SK-N-SH (cell line): Measurements from ENCODE around the gene SV2C. TPM values are rescaled to one million over a fixed set of nuclear protein-coding genes. Genes with fewer than 3 reads are reported as not detected.

ENCODE experiments used
- CTCF ChIA-PET: fragments of 300-600, 350-600 bp; formaldehyde crosslinking; extraction: SDS; loops from one replicate; lab custom pipeline; 2021; lab: Yijun Ruan, JAX
- POLR2A ChIA-PET: fragments of 350-600 bp; sonication (Branson Sonifier 250); formaldehyde crosslinking; extraction: SDS; loops from one replicate; lab custom pipeline; 2020; ENCODE audit warnings: antibody characterized with exemption, inconsistent platforms; lab: Yijun Ruan, JAX
- DNase-seq: peaks from one replicate; pipeline ENCODE4 v3.0.0; 2012
- H2AFZ ChIP-seq: fragments of 200-600 bp; sonication (generic); 2 replicates; pipeline ENCODE4 v1.8.1; 2016; ENCODE audit warnings: antibody characterized with exemption, mild to moderate bottlenecking, low read depth
- H3F3A ChIP-seq: fragments of 200-600 bp; sonication (generic); replicated peaks from 2 replicates; pipeline ENCODE3; 2016; ENCODE audit warnings: antibody characterized with exemption, mild to moderate bottlenecking; ENCODE audit not compliant: insufficient read depth
- H3K27ac ChIP-seq, 2 experiments: fragments of 200-500 bp in 1 of 2; fragments of 200-600 bp in 1 of 2; sonication (Bioruptor generic) in 1 of 2; sonication (generic), shearing (Covaris generic) in 1 of 2; 2 replicates each; pipeline versions ENCODE4 v1.5.1 to v1.6.1; 2014 to 2016; ENCODE audit warnings: low read depth in 2 of 2, inconsistent platforms in 1 of 2, low read length in 1 of 2, mild to moderate bottlenecking in 1 of 2, mixed read lengths in 1 of 2
- H3K27me3 ChIP-seq: fragments of 200-600 bp; sonication (generic), shearing (Covaris generic); 2 replicates; pipeline ENCODE4 v1.6.1; 2016; ENCODE audit warnings: mixed run types; ENCODE audit not compliant: insufficient read depth
- H3K36me3 ChIP-seq, 2 experiments: fragments of 200-500 bp in 1 of 2; fragments of 200-600 bp in 1 of 2; sonication (Bioruptor generic) in 1 of 2; sonication (generic) in 1 of 2; replicated peaks in 1 of 2; 2 replicates each; pipeline versions ENCODE3 to v1.5.1; 2014 to 2016; ENCODE audit warnings: low read length in 1 of 2, mild to moderate bottlenecking in 1 of 2; ENCODE audit not compliant: insufficient read depth in 2 of 2, control insufficient read depth in 1 of 2
- H3K4me1 ChIP-seq, 2 experiments: fragments of 200-500 bp in 1 of 2; fragments of 200-600 bp in 1 of 2; sonication (Bioruptor generic) in 1 of 2; sonication (generic), shearing (Covaris generic) in 1 of 2; 2 replicates each; pipeline versions ENCODE4 v1.5.1 to v1.6.1; 2014 to 2016; ENCODE audit warnings: low read depth in 1 of 2, low read length in 1 of 2, mixed run types in 1 of 2; ENCODE audit not compliant: insufficient read depth in 2 of 2, control insufficient read depth in 1 of 2
- H3K4me2 ChIP-seq: fragments of 200-600 bp; sonication (generic), shearing (Covaris generic); 2 replicates; pipeline ENCODE4 v1.6.1; 2017; ENCODE audit warnings: mixed run types
- H3K4me3 ChIP-seq, 2 experiments: fragments of 200-500 bp in 1 of 2; fragments of 200-600 bp in 1 of 2; sonication (Bioruptor generic) in 1 of 2; sonication (generic), shearing (Covaris generic) in 1 of 2; 2 replicates each; pipeline versions ENCODE4 v1.5.1 to v1.8.1; 2014 to 2016; ENCODE audit warnings: low read depth in 2 of 2, inconsistent platforms in 1 of 2, low read length in 1 of 2, mild to moderate bottlenecking in 1 of 2, mixed read lengths in 1 of 2, moderate library complexity in 1 of 2
- H3K79me2 ChIP-seq: fragments of 200-600 bp; sonication (generic); 2 replicates; pipeline ENCODE4 v1.8.1; 2017; ENCODE audit warnings: mild to moderate bottlenecking; ENCODE audit not compliant: insufficient read depth
- H3K9ac ChIP-seq: fragments of 200-600 bp; sonication (generic); 2 replicates; pipeline ENCODE4 v1.6.1; 2017; ENCODE audit warnings: mixed run types
- H3K9me2 ChIP-seq: fragments of 200-600 bp; sonication (generic); 2 replicates; pipeline ENCODE4 v1.6.1; 2017; ENCODE audit warnings: mixed run types
- H3K9me3 ChIP-seq: fragments of 200-600 bp; sonication (generic); 2 replicates; pipeline ENCODE4 v1.6.1; 2017; ENCODE audit warnings: mixed run types, mild to moderate bottlenecking, moderate library complexity
- H4K20me1 ChIP-seq: fragments of 200-600 bp; sonication (generic); 2 replicates; pipeline ENCODE4 v1.6.1; 2017; ENCODE audit warnings: mild to moderate bottlenecking, mixed run types; ENCODE audit not compliant: insufficient read depth
- GABPA ChIP-seq: IDR thresholded peaks from 2 replicates; pipeline ENCODE4 v1.4.0; 2012; ENCODE audit warnings: low read depth, mild to moderate bottlenecking
- JUND ChIP-seq: IDR thresholded peaks from 2 replicates; pipeline ENCODE4 v1.4.0; 2012
- NRF1 ChIP-seq: IDR thresholded peaks from 2 replicates; pipeline ENCODE4 v1.6.1; 2012; ENCODE audit warnings: low read depth, mild to moderate bottlenecking, low read length
- RCOR1 ChIP-seq: fragments of 150-350 bp; IDR thresholded peaks from 2 replicates; pipeline ENCODE4 v1.6.1; 2017; ENCODE audit warnings: antibody characterized with exemption, low read length
- RXRA ChIP-seq: IDR thresholded peaks from 2 replicates; pipeline ENCODE4 v1.4.0; 2012; ENCODE audit warnings: low read depth, mild to moderate bottlenecking, borderline replicate concordance
- ZBTB33 ChIP-seq: IDR thresholded peaks from 2 replicates; pipeline ENCODE4 v1.4.0; 2012; ENCODE audit warnings: low read depth, borderline replicate concordance
- WGBS: methylation state at CpG from one replicate; pipeline ENCODE4 v1.1.6; 2017; ENCODE audit warnings: low lambda C conversion rate; 5-methylcytosine and 5-hydroxymethylcytosine counted together
- polyA plus RNA-seq, 3 experiments: library from polyadenylated mRNA; depleted of rRNA; stranded (reverse); fragments of >200 nt; gene quantifications; 2 replicates each; pipeline ENCODE4 v1.2.3, GENCODE V29; 2012
- TF ChIP-seq, protein P1 (sequence below): IDR thresholded peaks from 2 replicates; pipeline ENCODE4 v1.4.0; 2012; ENCODE audit warnings: low read depth, borderline replicate concordance
- TF ChIP-seq, protein P2 (sequence below): fragments of 150-350 bp; IDR thresholded peaks from 2 replicates; pipeline ENCODE4 v1.6.1; 2017; ENCODE audit warnings: antibody characterized with exemption, low read length, low read depth, borderline replicate concordance
- TF ChIP-seq, protein P3 (sequence below): IDR thresholded peaks from 2 replicates; pipeline ENCODE4 v1.6.1; 2012; ENCODE audit warnings: mild to moderate bottlenecking, low read depth, low read length, moderate library complexity

Gene SV2C
- polyA plus RNA-seq, 1 of the 3 experiments (the other 2 are of a cell fraction): 0.05 TPM

GRCh38 chr5:76099286-76099702 lies 16.1 kb downstream of the SV2C start (continued):
- TF ChIP-seq, protein P1, sequence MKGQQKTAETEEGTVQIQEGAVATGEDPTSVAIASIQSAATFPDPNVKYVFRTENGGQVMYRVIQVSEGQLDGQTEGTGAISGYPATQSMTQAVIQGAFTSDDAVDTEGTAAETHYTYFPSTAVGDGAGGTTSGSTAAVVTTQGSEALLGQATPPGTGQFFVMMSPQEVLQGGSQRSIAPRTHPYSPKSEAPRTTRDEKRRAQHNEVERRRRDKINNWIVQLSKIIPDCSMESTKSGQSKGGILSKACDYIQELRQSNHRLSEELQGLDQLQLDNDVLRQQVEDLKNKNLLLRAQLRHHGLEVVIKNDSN: no peak
- no peak for TF ChIP-seq JUND

GRCh38 chr5:76099756-76100155 lies 16.6 kb downstream of the SV2C start:
- no peak overlapping the region for H3K9ac ChIP-seq
- H3K27ac ChIP-seq: no peak overlapping the region
- 31% methylated on average over 1 of the region's 1 CpG for WGBS
- no peaks in the 10 kb centered on the region for H3K9me3 ChIP-seq
- CTCF ChIA-PET: interaction anchor here (1.0 to 1.1 kb wide), 2 partner anchors 10 kb away, joined by 3 read pairs; no protein-coding TSS in a partner anchor
- H3K79me2 ChIP-seq: no peaks in the 10 kb centered on the region
- H3K4me1 ChIP-seq: no peaks in the 10 kb centered on the region; a peak in 2 of 4 replicates
- no peaks in the 10 kb centered on the region for H3K36me3 ChIP-seq
- H3K4me3 ChIP-seq: no peak overlapping the region
- H3F3A ChIP-seq: no peaks in the 10 kb centered on the region
- no peaks in the 10 kb centered on the region for H3K27me3 ChIP-seq
- no peaks in the 10 kb centered on the region for H4K20me1 ChIP-seq
- no peak overlapping the region for H3K4me2 ChIP-seq
- TF ChIP-seq, protein P2, sequence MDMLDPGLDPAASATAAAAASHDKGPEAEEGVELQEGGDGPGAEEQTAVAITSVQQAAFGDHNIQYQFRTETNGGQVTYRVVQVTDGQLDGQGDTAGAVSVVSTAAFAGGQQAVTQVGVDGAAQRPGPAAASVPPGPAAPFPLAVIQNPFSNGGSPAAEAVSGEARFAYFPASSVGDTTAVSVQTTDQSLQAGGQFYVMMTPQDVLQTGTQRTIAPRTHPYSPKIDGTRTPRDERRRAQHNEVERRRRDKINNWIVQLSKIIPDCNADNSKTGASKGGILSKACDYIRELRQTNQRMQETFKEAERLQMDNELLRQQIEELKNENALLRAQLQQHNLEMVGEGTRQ: no peak
- TF ChIP-seq NRF1: no peak
- TF ChIP-seq ZBTB33: no peak
- TF ChIP-seq, protein P3, sequence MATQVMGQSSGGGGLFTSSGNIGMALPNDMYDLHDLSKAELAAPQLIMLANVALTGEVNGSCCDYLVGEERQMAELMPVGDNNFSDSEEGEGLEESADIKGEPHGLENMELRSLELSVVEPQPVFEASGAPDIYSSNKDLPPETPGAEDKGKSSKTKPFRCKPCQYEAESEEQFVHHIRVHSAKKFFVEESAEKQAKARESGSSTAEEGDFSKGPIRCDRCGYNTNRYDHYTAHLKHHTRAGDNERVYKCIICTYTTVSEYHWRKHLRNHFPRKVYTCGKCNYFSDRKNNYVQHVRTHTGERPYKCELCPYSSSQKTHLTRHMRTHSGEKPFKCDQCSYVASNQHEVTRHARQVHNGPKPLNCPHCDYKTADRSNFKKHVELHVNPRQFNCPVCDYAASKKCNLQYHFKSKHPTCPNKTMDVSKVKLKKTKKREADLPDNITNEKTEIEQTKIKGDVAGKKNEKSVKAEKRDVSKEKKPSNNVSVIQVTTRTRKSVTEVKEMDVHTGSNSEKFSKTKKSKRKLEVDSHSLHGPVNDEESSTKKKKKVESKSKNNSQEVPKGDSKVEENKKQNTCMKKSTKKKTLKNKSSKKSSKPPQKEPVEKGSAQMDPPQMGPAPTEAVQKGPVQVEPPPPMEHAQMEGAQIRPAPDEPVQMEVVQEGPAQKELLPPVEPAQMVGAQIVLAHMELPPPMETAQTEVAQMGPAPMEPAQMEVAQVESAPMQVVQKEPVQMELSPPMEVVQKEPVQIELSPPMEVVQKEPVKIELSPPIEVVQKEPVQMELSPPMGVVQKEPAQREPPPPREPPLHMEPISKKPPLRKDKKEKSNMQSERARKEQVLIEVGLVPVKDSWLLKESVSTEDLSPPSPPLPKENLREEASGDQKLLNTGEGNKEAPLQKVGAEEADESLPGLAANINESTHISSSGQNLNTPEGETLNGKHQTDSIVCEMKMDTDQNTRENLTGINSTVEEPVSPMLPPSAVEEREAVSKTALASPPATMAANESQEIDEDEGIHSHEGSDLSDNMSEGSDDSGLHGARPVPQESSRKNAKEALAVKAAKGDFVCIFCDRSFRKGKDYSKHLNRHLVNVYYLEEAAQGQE: no peak
- TF ChIP-seq RCOR1: no peak
- TF ChIP-seq RXRA: no peak
- TF ChIP-seq GABPA: no peak
- no peaks in the 10 kb centered on the region for H3K9me2 ChIP-seq
- POLR2A ChIA-PET: no interaction called here
- no peak for DNase-seq
- H2AFZ ChIP-seq: no peak overlapping the region
